Measurements from ENCODE around the gene CLVS2. TPM values are rescaled to one million over a fixed set of nuclear protein-coding genes. Genes with fewer than 3 reads are reported as not detected.

CLVS2 gene
- total and polyA plus RNA-seq, 11 donors = 0.01 to 0.44 (median 0.12) TPM; not detected in 6

DNA sequence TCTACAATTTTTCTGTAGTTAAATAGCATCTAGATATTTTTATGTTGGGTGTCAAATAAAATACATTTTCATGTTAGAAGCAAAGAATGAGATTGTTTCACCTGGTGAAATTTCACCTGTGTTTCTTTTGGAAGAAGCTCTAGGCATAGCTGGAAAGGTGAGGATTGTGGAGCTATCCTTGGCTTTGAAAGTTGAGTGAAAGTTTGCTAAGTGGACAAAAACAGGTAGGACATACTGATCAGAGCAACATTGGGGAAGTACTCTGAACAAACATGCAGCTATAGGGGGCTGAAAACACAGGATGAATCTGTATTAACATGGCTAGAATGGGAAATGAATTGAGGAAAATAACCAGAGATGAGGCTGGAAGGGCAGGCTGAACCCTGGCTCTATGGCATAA is 18.8 kb downstream of the CLVS2 start:
- TF ChIP-seq, protein P1, sequence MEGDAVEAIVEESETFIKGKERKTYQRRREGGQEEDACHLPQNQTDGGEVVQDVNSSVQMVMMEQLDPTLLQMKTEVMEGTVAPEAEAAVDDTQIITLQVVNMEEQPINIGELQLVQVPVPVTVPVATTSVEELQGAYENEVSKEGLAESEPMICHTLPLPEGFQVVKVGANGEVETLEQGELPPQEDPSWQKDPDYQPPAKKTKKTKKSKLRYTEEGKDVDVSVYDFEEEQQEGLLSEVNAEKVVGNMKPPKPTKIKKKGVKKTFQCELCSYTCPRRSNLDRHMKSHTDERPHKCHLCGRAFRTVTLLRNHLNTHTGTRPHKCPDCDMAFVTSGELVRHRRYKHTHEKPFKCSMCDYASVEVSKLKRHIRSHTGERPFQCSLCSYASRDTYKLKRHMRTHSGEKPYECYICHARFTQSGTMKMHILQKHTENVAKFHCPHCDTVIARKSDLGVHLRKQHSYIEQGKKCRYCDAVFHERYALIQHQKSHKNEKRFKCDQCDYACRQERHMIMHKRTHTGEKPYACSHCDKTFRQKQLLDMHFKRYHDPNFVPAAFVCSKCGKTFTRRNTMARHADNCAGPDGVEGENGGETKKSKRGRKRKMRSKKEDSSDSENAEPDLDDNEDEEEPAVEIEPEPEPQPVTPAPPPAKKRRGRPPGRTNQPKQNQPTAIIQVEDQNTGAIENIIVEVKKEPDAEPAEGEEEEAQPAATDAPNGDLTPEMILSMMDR (IDR thresholded peaks at IDR 0.05) = no peak
- TF ChIP-seq POLR2A (IDR thresholded peaks at IDR 0.05) = no peak
- peaks cover 0 to 3% (median 0%) of the 10 kb centered on the region in 9 donors for H3K27me3 ChIP-seq
- no peaks in the 10 kb centered on the region for H3K4me1 ChIP-seq
- no peaks in the 10 kb centered on the region for H3K36me3 ChIP-seq
- no peak for DNase-seq
- intact Hi-C loops (cut with DNase I) = no loop called here
- no peak overlapping the region for H3K27ac ChIP-seq
- ATAC-seq = no peak
- H3K4me3 ChIP-seq = no peak overlapping the region
- no peaks in the 10 kb centered on the region for H3K9me3 ChIP-seq

DNA sequence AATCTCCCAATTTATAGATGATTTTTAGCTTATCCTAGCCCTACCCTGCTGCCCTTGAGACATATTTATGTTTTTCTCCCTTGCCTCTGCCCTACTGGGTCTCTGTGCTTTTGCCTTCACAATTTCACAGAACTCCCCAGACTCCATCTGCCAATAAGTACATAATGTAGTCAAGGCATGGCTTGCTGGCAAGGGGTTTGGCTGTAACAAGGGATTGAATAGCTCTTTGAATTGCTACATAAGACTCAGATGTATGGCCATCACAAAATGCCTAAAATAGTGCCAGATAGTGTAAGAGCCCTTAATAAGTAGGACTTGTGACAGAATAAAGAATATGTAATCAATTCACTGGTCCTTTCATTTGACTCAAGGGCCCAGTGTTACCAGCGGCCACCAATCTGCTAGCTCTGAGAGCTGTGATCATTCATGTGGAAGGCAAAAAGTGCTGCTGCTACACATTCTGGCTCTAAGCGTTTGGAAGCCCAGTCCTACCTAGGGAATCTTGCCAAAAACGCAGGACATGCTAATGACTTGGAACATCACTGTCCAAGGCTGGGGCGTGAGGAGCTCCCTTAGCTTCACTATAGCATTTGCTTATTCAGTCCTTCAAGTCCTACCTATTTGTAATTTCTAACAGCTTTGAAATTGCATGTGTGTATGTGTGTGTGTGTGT is 20.5 kb downstream of the CLVS2 start:
- H3K4me1 ChIP-seq = no peaks in the 10 kb centered on the region

DNA sequence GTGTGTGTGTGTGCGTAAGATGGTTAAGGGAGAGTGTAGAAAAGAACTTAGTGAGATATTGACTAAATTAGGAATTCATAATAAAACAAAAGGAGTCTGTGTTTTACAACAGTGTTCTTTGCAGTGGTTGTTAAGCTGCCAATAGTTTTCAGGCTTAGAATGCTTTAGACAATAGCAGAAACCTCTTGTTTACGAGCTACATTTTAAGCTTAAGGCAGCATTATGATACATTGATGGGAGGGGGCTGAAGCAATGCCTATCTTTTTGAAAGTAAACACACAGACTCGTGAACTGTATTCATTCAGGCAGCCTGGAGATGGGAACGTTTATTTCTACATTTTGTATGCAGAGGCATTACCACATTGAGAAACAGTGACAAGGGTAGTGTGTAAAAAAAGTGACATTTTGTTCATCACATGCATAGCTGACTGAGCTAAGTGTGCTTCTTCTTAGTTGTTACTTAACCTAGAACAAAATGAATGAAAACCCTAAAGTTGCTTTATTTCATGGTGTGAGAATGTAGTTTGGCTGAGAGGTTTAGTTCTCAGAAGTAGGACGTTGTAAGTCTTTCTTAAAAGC is 21.2 kb downstream of the CLVS2 start:
- intact Hi-C loops (cut with DNase I) = no loop called here
- Histone ChIP-seq H3K4me1 (no peaks in the 10 kb centered on the region), H3K36me3 (no peaks in the 10 kb centered on the region), H3K27me3 (peaks cover 0 to 3% (median 0%) of the 10 kb centered on the region in 9 donors), H3K27ac (no peak overlapping the region), H3K9me3 (no peaks in the 10 kb centered on the region), H3K4me3 (no peak overlapping the region)
- 59 to 72% (median 63%) methylated on average over 5 of the region's 5 CpGs for WGBS, 4 donors
- ATAC-seq = no peak
- DNase-seq = no peak
- TF ChIP-seq, protein P1 (IDR thresholded peaks at IDR 0.05) = no peak
- TF ChIP-seq POLR2A (IDR thresholded peaks at IDR 0.05) = no peak

More for the DNA sequence above, 20.5 kb downstream of the CLVS2 start:
- no peak overlapping the region for H3K4me3 ChIP-seq
- no peaks in the 10 kb centered on the region for H3K36me3 ChIP-seq
- intact Hi-C loops (cut with DNase I) = no loop called here
- DNase-seq (no peak), ATAC-seq (no peak)
- 56 to 66% (median 59%) methylated on average over 4 of the region's 4 CpGs for WGBS, 4 donors
- peaks cover 0 to 3% (median 0%) of the 10 kb centered on the region in 9 donors for H3K27me3 ChIP-seq
- no peak overlapping the region for H3K27ac ChIP-seq
- no peaks in the 10 kb centered on the region for H3K9me3 ChIP-seq
- TF ChIP-seq POLR2A (IDR thresholded peaks at IDR 0.05) = no peak
- TF ChIP-seq, protein P1 (IDR thresholded peaks at IDR 0.05) = no peak

DNA sequence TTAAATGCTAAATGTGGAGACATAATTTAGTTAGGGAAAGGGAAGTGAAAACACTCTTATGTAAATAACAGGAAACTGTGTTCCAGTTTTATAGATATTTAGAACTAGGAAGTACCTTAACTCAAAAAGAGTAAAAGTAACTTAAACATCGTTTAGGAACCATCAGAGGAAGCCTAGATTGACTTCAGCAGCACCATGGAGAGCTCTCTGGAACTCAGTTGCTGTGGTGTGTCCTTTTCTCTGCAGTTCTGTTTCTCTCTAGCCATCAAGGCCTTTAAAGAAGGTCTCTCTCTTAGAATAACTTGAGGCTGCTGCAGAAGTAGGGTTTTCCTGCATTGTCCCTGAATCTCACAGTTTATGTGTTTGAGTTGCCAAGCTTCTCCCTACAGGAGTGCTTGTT is 26.9 kb downstream of the CLVS2 start:
- ATAC-seq (no peak), DNase-seq (no peak)
- intact Hi-C loops (cut with DNase I) = no loop called here
- TF ChIP-seq, protein P1 (IDR thresholded peaks at IDR 0.05) = no peak
- no peak for TF ChIP-seq POLR2A (IDR thresholded peaks at IDR 0.05)
- H3K4me1 ChIP-seq = no peaks in the 10 kb centered on the region
- peaks cover 0 to 3% (median 0%) of the 10 kb centered on the region in 9 donors for H3K27me3 ChIP-seq
- H3K36me3 ChIP-seq = no peaks in the 10 kb centered on the region
- H3K9me3 ChIP-seq = peaks cover 0 to 3% (median 0%) of the 10 kb centered on the region in 12 donors
- no peak overlapping the region for H3K27ac ChIP-seq
- H3K4me3 ChIP-seq = no peak overlapping the region
- 0 to 9% (median 4%) methylated on average over 1 of the region's 1 CpG for WGBS, 4 donors

All from heart left ventricle (tissue), 16 donors.